Stimulated activated CD4-positive, alpha-beta T cell treated with anti-CD3 and anti-CD28 coated beads, Interleukin-4, amount 100 ng/mL, for 24 hours (primary cell): Measurements from ENCODE around the gene SYT1.
"Not testable (repeated sequence)": the region's sequence is repeated elsewhere in the genome, so short reads cannot be mapped to it uniquely, and the experiment has no call there.

Experiments used
- DNase-seq: peaks from one replicate; pipeline ENCODE4 v3.0.0-alpha.2; 2020

SYT1 gene

DNA sequence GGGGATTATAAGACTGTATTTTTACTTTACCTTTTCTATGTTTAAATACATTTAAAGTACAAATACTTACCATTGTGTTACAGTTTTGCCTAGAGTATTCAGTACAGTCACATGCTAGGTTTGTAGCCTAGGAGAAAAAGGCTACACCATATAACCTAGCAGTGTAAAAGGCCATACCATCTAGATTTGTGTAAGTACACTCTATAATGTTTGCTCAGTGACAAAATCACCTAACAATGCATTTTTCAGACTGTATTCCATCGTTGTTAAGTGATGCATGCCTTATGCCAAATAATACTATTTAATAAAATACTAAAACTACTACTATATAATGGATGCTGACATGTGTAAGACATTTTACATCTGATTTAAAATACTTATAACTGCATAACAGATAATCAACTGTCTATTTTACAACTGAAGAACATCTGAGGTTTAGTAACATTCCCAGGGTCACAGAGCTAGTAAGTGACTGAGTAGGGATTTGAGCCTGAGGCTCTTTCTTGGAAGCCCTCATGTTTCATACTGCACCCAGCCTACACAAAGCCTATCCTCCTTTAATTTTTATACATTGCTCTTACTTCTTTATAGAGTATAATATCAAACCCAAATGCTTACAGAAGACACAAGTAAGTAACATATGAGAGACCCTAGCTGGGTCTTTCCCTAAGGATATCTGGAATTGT, 296.8 kb downstream of the SYT1 start:
- DNase-seq, result no peak

DNA sequence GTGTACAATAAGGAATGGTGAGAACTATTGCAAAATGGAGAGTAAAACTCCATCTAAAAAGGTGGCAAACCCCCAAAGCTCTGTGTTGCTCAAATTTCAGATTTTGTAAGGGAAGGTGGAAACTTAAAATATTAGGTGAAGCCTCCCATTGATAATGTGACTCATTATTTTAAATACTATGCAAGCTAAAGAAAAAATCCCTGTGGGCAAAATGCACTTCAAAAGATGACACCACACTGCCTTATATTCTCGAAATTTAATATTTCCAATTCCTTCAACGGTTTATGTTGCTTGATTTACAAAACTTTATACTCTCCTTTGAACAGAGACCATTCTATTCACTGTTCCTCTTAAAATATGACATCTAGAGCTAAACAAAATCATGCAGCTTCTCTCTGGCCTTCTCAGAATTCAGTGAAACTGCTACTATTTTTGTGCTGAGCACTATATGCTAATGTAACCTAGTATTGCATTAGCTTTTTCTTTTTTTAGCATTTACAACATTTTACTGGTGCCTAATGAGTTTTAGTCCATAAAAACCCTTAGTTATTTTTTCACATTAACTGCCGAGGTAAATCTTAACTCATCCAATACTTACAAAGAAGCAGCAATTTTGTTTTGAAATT, 297.7 kb downstream of the SYT1 start:
- DNase-seq, result no peak

DNA sequence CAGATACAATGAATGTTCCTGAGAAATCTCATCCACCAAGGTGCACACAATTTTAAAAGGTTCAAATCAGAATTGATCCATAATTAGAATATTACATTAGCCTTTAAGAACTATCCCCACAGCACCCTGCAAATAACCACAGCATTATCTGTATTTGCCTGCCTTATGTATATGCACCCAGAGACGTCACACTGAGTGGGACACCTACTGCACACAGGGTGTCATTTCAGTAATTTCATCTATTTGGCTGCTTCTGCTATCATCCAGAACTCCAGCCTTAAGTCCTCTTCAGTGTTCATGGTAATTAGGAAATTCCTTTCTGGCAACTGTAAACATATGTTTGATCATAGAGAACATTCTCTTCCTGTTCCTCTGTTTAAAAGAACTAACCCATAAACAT, 298.4 kb downstream of the SYT1 start:
- no peak for DNase-seq

DNA sequence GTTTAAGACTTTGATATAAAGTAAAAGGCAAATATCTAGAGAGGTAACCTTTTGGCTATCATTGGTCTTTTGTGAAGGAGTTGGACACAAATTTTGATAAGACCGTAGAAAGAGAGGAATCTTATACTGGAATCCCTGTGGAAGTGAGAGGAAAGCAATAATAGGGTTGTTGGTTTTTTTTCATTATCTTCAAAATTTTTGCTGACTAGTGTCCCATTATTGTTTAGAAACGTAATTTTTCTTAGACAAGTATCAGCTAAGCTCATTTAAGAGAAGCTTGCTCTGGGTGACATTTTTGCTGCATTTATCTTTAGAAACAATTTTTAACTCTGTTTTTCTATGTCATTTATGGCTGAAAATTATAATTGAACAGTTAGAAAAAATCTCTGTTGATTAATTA, 300.3 kb downstream of the SYT1 start:
- no peak for DNase-seq

GRCh38 chr12:79168687-79169086, 304.1 kb downstream of the SYT1 start:
- DNase-seq, result no peak

GRCh38 chr12:79174626-79175025, 310.1 kb downstream of the SYT1 start:
- no peak for DNase-seq

- DNase-seq, result no peak
Observed at GRCh38 chr12:79183003-79183402, 318.4 kb downstream of the SYT1 start.

DNA sequence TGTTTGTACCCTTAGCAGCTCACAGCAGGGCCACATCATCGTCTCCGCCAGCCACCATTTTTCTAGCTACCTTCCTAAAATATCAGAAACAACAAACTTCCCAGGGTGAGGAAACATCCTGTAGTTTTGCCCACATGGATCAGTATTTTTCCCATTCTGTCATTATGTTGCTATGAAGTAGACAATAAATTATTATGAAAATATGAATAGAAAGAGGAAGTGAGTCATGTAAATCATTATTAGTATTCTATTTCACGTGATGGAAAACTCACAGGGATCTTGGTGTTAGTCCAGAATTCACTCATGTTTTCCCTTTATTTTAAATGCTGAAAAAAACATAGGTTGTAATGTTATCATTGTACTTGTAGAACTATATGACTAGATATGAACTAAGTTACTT, 319.4 kb downstream of the SYT1 start:
- DNase-seq, result no peak

GRCh38 chr12:79186506-79186905, 321.9 kb downstream of the SYT1 start:
- no peak for DNase-seq

DNA sequence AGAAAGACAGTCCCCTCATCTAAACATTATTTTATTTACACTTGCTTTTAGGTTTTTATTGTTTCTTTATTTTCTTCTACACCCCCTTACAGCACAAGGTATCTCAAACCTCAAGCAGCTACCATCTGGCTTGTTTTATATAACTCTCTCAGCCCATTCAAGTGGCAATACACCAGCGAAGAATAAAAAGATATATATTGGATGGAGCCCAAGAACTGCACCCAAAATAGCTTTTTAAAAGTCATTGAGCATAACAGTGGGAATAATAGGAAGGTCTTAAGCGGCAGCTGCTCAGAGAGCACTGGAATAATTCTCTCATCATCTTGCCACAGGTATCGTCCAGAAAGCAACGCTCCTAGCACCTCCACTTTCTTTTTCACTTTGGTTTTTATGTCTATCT, 322.5 kb downstream of the SYT1 start:
- DNase-seq, result no peak

GRCh38 chr12:79191391-79191790, 326.8 kb downstream of the SYT1 start:
- DNase-seq, result no peak

DNA sequence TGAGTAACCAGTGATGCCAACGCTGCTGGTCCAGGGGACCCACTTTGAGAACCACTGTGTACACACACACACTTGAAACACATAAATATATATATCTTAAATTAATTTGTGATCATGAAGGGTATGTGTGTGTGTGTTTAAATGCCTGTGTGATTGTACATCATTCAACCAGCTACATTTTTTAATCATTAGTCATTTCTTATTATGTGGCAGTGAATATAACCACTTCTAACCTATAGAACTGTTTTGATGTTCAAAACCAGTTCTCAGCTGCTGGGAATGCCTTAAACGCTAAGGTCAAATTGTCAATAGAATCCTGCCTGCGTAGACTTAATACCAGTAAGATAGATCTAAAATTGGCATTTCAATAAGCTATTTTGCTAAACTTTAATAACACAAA, 330.0 kb downstream of the SYT1 start:
- no peak for DNase-seq

DNA sequence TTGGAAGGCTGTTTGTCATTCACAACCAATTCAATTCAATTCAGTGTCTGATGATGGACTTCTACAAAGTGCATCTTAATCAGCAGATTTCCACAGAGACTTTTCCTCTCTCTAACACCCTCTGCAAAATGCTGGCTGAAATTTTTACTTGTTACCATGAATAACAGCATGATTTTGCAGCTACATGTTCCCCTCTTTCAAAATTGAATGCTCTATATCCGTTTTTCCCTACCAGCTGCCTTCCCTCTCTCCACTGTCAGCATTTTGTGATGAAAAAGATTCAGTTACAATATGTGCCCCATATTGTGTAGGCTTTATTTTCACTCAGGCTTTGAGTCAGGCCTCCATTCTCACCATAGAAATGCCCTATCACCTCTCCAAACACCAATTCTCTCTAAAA, 334.6 kb downstream of the SYT1 start:
- DNase-seq, result no peak

- DNase-seq, result no peak
Observed at GRCh38 chr12:79200176-79200575, 335.6 kb downstream of the SYT1 start.

DNA sequence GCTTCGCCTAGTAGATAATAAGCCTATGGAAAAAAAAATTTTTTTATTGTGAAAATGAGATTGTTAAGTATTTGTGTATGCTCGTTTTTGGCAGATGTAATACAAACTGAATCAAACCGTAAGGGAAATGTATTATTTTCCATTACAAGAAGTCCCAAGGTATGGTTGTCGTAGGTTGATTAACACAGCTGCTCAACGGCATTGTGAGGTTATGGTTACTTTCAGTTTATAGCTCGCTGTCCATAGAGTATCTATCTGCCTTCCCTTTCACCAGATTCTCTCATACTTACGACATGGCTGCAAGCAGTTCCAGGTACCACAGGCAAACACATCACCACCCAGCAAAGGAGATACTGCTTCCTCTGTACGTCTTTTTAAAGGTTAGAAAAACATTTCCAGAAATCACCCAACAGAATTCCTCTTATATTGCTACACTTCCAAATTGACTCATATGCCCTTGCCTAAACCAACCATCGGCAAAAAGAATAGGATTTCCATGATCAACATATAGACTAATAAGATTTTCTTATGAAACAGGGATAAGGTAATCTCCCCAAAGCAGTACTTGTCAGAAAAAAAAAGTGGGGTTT, 338.6 kb downstream of the SYT1 start:
- no peak for DNase-seq

- DNase-seq, result no peak
Observed at GRCh38 chr12:79206871-79207270, 342.3 kb downstream of the SYT1 start.

DNA sequence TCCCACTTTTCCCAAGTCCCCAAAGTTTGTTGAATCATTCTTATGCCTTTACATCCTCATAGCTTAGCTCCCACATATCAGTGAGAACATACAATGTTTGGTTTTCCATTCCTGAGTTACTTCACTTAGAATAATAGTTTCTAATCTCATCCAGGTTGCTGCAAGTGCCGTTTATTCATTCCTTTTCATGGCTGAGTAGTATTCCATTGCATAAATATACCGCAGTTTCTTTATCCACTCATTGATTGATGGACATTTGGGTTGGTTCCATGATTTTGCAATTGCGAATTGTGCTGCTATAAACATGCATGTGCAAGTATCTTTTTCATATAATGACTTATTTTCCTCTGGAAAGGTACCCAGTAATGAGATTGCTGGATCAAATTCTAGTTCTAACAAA, 345.8 kb downstream of the SYT1 start:
- not testable (repeated sequence) for DNase-seq

- no peak for DNase-seq
Observed at GRCh38 chr12:79217306-79217705, 352.7 kb downstream of the SYT1 start.

GRCh38 chr12:79223210-79223609, 358.6 kb downstream of the SYT1 start:
- no peak for DNase-seq

DNA sequence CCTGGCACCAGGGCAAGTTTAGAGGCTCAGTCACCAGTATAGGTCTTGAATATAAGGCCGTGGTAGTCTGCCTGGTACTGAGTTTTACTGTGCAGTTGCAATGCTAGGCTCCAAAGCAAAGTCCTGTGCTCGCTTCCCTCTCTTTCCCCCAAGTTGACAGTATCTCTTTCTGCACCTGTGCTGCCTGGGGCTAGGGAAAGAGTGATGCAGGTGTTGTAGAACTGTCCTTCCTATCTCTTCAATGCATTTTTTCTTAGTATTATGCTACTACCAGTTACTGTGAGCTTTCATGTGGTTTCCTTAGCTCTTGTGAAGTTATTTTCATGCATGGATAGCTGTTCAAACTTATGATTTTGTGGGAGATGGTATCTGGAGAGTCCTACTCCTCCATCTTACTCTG, 359.2 kb downstream of the SYT1 start:
- no peak for DNase-seq

DNA sequence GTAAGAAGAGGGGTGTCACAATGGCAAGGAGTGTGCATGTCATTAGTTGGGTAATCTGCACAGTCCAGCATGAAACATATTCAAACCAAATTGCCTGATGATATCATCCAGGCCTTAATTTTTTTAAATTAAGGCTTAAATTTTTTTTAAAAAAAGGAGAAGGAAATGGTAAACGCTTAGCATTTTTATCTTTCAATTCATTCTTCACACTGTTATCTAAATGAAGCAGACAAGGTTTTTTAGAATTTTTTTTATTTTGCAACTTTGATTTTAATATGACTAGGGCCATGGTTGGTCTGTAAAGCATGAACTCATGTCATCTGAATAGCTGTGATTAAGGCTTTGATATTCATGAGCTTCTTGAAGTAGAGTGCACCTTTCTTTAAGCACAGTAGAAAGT, 362.5 kb downstream of the SYT1 start:
- DNase-seq, result no peak

- DNase-seq, result no peak
Observed at GRCh38 chr12:79227646-79228045, 363.1 kb downstream of the SYT1 start.

- no peak for DNase-seq
Observed at GRCh38 chr12:79233341-79233781, 368.8 kb downstream of the SYT1 start.

DNA sequence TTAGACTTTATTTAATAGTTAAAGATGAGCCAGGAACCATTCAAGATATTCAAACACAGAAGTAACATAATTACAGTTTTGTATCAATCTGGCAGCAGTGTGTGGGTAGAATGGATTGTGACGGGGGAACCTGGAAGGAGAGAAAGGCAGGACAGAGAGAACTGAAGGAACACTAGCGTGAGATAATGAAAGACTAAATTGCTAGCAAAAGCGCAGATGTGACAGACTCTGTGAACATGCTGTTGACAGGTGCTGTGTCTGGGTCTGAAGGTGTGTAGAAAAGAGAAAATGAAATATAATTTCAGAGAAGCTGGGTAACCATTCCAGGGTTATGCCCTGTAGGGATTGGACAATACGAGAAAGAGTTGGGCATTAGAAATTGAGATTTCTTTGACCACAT, 372.3 kb downstream of the SYT1 start:
- no peak for DNase-seq

DNA sequence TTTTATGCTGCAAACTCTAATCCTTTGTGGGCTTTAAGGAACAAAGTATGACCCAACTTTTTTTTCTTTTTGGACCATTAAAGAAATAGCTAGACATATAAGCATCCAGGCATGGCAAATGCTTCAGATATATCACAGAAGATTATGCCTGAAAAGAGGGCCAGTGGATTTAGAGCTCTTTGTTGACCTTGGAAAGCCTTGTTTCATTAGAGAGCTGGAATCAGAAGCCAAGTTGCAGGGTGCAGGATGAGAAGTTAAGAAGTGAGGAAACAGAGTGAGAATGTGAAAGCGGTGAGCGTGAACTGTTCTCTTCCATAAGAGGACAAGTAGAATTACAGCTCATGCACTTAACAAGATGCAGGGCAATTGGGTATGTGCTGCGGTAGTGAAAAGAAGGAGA, 373.7 kb downstream of the SYT1 start:
- no peak for DNase-seq
